ENCODE data around the gene RFX4.

RFX4 gene

DNA sequence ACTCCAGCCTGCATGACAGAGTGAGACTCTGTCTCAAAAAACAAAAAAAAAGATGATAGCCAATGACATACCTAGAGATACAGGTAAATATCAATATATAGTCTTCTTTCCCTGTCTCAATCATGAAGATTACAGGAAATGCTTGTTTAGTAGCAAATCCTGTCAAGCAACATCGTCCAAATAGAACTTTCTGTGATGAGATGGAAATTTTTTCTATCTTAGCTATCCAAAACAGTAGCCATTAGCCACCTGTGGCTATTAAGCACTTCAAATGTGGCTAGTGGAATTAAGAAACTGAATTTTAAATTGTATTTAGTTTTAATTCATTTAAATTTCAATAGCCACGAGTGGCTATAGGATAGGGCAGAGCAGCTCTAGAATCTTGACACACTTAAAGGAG is 158.4 kb downstream of the RFX4 start:
- no peak overlapping the region for H3K27ac Mint-ChIP-seq
- no peak overlapping the region for H3K4me3 Mint-ChIP-seq
- H3K4me1 Mint-ChIP-seq = no peaks in the 10 kb centered on the region
- TF ChIP-seq CTCF (IDR thresholded peaks at IDR 0.05; ENCODE audit: unreplicated experiment in 3 of 3) = no peak
- no peaks in the 10 kb centered on the region for H3K36me3 Mint-ChIP-seq (ENCODE audit: low read depth)
- no peaks in the 10 kb centered on the region for H3K9me3 Mint-ChIP-seq
- peaks cover 8% of the 10 kb centered on the region for H3K27me3 Mint-ChIP-seq (ENCODE audit: low read depth)

- Mint-ChIP-seq H3K9me3 (no peaks in the 10 kb centered on the region), H3K4me3 (no peak overlapping the region), H3K4me1 (no peaks in the 10 kb centered on the region), H3K27ac (no peak overlapping the region), H3K36me3 (ENCODE audit: low read depth) (no peaks in the 10 kb centered on the region), H3K27me3 (ENCODE audit: low read depth) (peaks cover 7% of the 10 kb centered on the region)
- TF ChIP-seq CTCF (IDR thresholded peaks at IDR 0.05; ENCODE audit: unreplicated experiment in 3 of 3) = no peak
These were observed 160.6 kb downstream of the RFX4 start for GRCh38 chr12:106743270-106743988.

DNA sequence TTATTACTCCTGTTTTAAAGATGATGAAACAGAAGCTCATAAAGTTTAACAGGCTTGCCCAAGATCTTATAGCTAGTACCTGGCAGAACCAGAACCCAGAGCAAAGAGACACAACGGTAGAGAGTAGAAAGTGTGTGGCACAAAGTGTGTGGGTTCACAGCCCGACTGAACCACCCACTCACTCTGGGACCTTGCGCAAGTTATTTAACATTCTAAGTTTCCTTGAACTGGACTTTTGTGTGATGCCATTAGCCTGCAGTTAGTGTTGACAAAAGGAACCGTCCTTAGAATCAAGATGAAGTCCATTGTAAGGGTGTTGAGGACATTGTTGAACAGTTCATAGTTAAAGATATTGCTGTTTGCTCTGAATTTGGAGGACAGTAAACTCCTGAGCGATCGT is 161.8 kb downstream of the RFX4 start:
- Mint-ChIP-seq H3K9me3 (no peaks in the 10 kb centered on the region), H3K27me3 (ENCODE audit: low read depth) (peaks cover 9% of the 10 kb centered on the region), H3K4me3 (no peak overlapping the region), H3K27ac (no peak overlapping the region), H3K36me3 (ENCODE audit: low read depth) (no peaks in the 10 kb centered on the region), H3K4me1 (no peaks in the 10 kb centered on the region)
- TF ChIP-seq CTCF (IDR thresholded peaks at IDR 0.05; ENCODE audit: unreplicated experiment in 3 of 3) = no peak

DNA sequence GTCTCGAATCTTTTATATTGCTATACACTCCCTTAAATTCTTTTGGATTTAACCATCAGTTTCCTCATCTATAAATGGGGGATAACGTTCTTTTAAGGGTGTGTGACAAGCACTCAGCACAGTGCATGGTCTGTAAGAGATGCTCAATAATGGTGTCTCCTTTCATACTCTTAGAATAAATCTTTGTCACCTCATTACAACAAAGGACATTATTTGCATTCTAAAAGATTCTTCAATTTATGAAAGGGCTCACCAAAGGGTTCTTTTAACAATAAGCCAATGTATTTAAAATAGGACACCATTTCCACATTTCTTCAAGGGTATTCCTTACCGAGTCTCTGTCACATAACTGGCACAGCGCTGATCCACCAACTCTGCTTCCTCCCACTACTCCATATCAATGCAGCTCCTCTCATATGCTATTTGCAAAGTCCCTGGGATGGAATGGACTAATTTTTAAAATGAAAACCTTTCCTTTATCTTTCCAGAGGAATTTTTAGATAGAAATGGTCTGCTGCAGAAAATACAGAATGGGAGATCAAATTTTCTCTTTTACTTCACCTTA is 162.5 kb downstream of the RFX4 start:
- Mint-ChIP-seq H3K27me3 (ENCODE audit: low read depth) (peaks cover 9% of the 10 kb centered on the region), H3K4me3 (no peak overlapping the region), H3K9me3 (no peaks in the 10 kb centered on the region), H3K4me1 (no peaks in the 10 kb centered on the region), H3K36me3 (ENCODE audit: low read depth) (no peaks in the 10 kb centered on the region), H3K27ac (no peak overlapping the region)
- TF ChIP-seq CTCF (IDR thresholded peaks at IDR 0.05; ENCODE audit: unreplicated experiment in 3 of 3) = no peak

GRCh38 chr12:106747973-106748436 is 165.2 kb downstream of the RFX4 start:
- H3K9me3 Mint-ChIP-seq = peaks cover 7% of the 10 kb centered on the region
- peak overlapping the region in 2 of 3 experiments; percentile 53 to 58 for H3K27ac Mint-ChIP-seq
- no peak for TF ChIP-seq CTCF (IDR thresholded peaks at IDR 0.05; ENCODE audit: unreplicated experiment in 3 of 3)
- no peaks in the 10 kb centered on the region for H3K4me1 Mint-ChIP-seq
- peaks cover 7% of the 10 kb centered on the region for H3K36me3 Mint-ChIP-seq (ENCODE audit: low read depth)
- peaks cover 8% of the 10 kb centered on the region for H3K27me3 Mint-ChIP-seq (ENCODE audit: low read depth)
- H3K4me3 Mint-ChIP-seq = no peak overlapping the region

- H3K27ac Mint-ChIP-seq = no peak overlapping the region
- TF ChIP-seq CTCF (IDR thresholded peaks at IDR 0.05; ENCODE audit: unreplicated experiment in 3 of 3) = no peak
These were observed 167.7 kb downstream of the RFX4 start for GRCh38 chr12:106750524-106750923.

More at GRCh38 chr12:106750524-106750923, 167.7 kb downstream of the RFX4 start:
- Mint-ChIP-seq H3K27me3 (ENCODE audit: low read depth) (peaks cover 8% of the 10 kb centered on the region), H3K4me3 (no peak overlapping the region), H3K4me1 (no peaks in the 10 kb centered on the region), H3K36me3 (ENCODE audit: low read depth) (peaks cover 11% of the 10 kb centered on the region), H3K9me3 (peaks cover 12% of the 10 kb centered on the region)
